Measurements from ENCODE around the gene AJUBA. TPM values are rescaled to one million over a fixed set of nuclear protein-coding genes. Genes with fewer than 3 reads are reported as not detected.

AJUBA gene
- total RNA-seq, 4 donors from 2014 or later = 66.2 to 98.4 (median 74.8) TPM

GRCh38 chr14:22986508-22987054, 4.2 kb upstream of the AJUBA start:
- WGBS, 2 donors = 22 to 24% methylated on average over 5 of the region's 5 CpGs
- intact Hi-C loops (cut with DNase I; ENCODE audit: low total_unique reads) = loop anchor here (2.0 kb wide), 1 partner anchor 72 kb away; no protein-coding TSS in a partner anchor
- DNase-seq (ENCODE audit: low spot score in 2 of 2) = peak; percentile 87 to 98

GRCh38 chr14:22985894-22986507, 3.6 kb upstream of the AJUBA start:
- WGBS, 2 donors = 55 to 64% methylated on average over 2 of the region's 2 CpGs
- no peak for TF ChIP-seq CTCF (IDR thresholded peaks at IDR 0.05)
- TF ChIP-seq POLR2A (IDR thresholded peaks at IDR 0.05) = no peak
- no peak overlapping the region for H3K4me3 ChIP-seq (ENCODE audit: low read depth, poor library complexity, severe bottlenecking)
- intact Hi-C loops (cut with DNase I; ENCODE audit: low total_unique reads) = loop anchor here (2.0 kb wide), 1 partner anchor 73 kb away; no protein-coding TSS in a partner anchor
- no peak for DNase-seq (ENCODE audit: low spot score in 2 of 2)

More at GRCh38 chr14:22986508-22987054, 4.2 kb upstream of the AJUBA start:
- H3K4me3 ChIP-seq (ENCODE audit: low read depth, poor library complexity, severe bottlenecking) = no peak overlapping the region
- TF ChIP-seq CTCF (IDR thresholded peaks at IDR 0.05) (peak in 1 of 3 donors; percentile 91), POLR2A (IDR thresholded peaks at IDR 0.05) (no peak)

DNA sequence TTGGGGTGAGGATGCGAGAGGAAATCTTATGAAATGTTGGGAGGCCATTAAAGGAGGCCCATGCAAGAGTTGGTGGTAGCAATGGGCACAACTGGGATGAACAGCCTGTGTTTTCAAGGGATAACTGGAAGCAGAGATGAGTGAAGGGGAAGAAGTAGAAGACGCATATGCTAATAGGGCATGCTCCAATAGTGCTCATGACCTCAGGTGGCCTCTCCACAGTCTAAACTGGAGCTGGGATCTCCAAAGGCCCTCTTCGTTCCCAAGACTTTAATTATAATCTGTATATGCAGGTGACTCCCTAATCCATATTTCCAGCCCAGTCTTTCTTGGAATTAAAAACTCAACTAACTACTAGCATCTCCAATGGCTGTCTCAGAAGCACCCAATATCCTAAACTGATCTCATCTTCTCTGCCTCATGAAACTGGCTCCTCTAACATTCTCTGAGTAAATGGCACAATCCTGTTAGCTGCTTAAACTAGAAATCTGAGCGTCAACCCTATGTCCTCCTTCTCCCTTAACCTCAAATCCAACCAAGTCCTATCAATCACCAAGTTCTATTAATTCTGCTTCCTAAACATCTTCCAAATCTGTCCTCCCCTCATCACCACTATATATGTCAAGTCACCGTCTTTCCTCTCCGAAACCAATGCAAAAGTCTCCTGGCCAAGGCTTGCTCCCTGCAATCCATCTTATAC, 2.8 kb upstream of the AJUBA start:
- no peak for DNase-seq (ENCODE audit: low spot score in 2 of 2)

GRCh38 chr14:22981876-22982476, 375 bp downstream of the AJUBA start:
- 0 to 1% methylated on average over 18 to 30 of the region's 51 CpGs for WGBS, 2 donors
- peak in 1 of 2 donors; percentile 88 for DNase-seq (ENCODE audit: low spot score in 2 of 2)
- intact Hi-C loops (cut with DNase I; ENCODE audit: low total_unique reads) = loop anchor here (2.0 kb wide), 1 partner anchor 51 kb away; no protein-coding TSS in a partner anchor
- H3K4me3 ChIP-seq (ENCODE audit: low read depth, poor library complexity, severe bottlenecking) = peak overlapping the region; percentile 66
- no peak for TF ChIP-seq POLR2A (IDR thresholded peaks at IDR 0.05)
- TF ChIP-seq CTCF (IDR thresholded peaks at IDR 0.05) = no peak

More for the DNA sequence above, 2.8 kb upstream of the AJUBA start:
- no peak overlapping the region for H3K4me3 ChIP-seq (ENCODE audit: low read depth, poor library complexity, severe bottlenecking)
- 84 to 93% methylated on average over 6 of the region's 6 CpGs for WGBS, 2 donors
- intact Hi-C loops (cut with DNase I; ENCODE audit: low total_unique reads) = no loop called here
- TF ChIP-seq CTCF (IDR thresholded peaks at IDR 0.05) = no peak
- no peak for TF ChIP-seq POLR2A (IDR thresholded peaks at IDR 0.05)

DNA sequence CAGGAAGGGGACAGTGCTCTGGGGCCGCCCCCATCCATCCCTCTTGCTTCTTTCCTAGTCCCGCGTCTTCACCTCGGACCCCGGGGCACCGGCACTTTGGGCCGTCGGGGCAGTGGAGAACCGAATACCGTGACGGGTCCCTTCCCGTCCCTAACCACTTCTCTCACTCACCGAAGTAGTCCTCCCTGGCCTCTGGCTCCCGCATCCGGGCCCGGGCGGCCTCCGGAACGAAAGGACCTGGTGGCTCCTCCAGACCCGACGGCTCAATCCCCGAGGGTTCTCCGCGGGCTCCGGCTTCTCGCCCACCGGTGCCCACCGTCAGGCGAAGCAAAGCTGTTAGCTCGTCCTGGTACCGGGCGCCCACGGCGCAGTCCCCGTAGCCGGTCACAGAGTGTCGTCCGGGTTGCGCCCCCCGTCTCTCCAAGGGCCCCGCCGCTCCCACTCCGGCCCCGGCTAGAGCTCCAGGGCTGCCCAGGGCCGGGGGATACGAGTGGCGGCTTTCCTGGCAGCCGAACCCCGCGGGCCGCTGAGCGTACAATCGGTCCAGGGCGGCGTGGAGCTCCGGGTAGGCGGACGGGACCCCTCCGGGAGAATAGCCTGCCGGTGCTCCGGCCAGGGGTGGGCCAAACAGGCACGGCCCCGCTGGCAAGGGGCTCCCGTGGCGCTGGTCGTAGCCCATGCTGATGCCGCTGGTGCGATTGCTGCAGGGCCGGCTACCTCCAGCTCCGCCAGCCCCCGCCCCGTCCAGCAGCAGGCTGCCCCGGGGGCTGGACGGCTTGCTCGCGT, 1.1 kb downstream of the AJUBA start:
- peak overlapping the region; percentile 66 for H3K4me3 ChIP-seq (ENCODE audit: low read depth, poor library complexity, severe bottlenecking)
- intact Hi-C loops (cut with DNase I; ENCODE audit: low total_unique reads) = no loop called here
- peak in 1 of 2 donors; percentile 86 for DNase-seq (ENCODE audit: low spot score in 2 of 2)
- 1 to 6% methylated on average over 23 to 39 of the region's 76 CpGs for WGBS, 2 donors
- TF ChIP-seq CTCF (IDR thresholded peaks at IDR 0.05) = no peak
- TF ChIP-seq POLR2A (IDR thresholded peaks at IDR 0.05) = no peak
